Activated CD4-positive, alpha-beta T cell treated with anti-CD3 and anti-CD28 coated beads for 24 hours (primary cell): ENCODE results near the gene GLTPD2.
A peak's percentile ranks its signal among the peaks of the same experiment; 100 is the strongest.

Source experiments
- DNase-seq, 2 donors: peaks; one replicate each; pipeline ENCODE4 v3.0.0-alpha.2; 2020; ENCODE audit warnings: low read depth in 2 of 2

Gene GLTPD2

DNA sequence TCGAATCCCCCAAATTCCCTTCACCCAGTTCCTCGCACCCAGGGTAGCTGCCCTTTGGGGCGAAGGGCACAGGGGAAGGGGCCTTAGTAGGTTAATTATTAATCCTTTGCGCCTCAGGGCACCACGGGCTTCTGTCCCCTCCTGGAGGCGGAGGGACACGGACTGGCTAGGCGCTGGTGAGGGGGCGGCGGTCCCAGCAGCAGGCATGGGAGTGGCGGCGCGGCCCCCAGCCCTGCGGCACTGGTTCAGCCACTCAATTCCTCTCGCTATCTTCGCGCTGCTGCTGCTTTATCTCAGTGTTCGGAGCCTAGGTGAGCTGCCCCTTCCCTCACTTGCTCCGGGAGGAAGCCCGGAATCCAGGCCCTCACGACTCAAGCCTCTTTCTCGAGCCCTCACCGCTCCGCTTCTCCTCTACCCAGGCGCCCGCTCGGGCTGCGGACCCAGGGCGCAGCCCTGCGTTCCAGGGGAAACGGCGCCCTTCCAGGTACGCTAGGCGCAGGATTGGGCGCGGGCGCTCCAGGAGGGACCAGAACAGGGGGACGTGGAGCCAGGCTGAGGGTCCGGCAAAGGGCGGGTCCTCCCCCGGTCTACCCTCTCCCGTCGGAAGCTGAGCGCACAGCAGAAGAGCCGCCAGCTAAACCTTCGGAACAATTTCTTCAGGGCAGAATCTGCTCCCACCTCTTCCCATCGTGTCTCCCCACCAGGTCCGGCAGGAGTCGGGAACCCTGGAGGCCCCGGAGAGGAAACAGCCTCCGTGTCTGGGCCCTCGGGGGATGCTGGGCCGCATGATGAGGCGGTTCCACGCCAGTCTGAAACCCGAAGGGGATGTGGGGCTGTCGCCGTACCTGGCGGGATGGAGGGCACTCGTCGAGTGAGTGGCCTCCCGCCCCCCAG, at the start of gene GLTPD2:
TSS of gene GLTPD2 (plus strand) at position 158 of the 894 bp plus-strand sequence. CDS start at position 206, 48 bp downstream.
- DNase-seq = no peak

GRCh38 chr17:4739122-4740024, 49.4 kb upstream of the GLTPD2 start, which contains the start of the genes CXCL16 and ZMYND15:
Gene CXCL16 (minus strand): TSS chr17:4739928. CDS start chr17:4739339, 589 bp downstream.
Gene ZMYND15 (plus strand): TSS chr17:4739833. CDS start chr17:4740549, 716 bp downstream.
- peak in 1 of 2 donors; percentile 43 for DNase-seq

GRCh38 chr17:4740025-4740351, 48.8 kb upstream of the GLTPD2 start:
- DNase-seq = no peak

DNA sequence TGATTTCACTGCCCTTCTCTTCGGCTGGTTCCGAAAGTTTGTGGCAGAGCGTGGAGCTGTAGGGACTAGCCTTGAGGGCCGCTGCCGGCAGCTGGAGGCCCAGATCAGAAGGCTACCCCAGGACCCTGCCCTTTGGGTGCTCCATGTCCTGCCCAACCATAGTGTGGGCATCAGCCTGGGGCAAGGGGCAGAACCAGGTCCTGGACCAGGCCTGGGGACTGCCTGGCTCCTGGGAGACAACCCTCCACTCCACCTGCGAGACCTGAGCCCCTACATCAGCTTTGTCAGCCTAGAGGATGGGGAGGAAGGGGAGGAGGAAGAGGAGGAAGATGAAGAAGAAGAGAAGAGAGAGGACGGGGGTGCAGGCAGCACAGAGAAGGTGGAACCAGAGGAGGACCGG, 48.2 kb upstream of the GLTPD2 start:
- DNase-seq = no peak

DNA sequence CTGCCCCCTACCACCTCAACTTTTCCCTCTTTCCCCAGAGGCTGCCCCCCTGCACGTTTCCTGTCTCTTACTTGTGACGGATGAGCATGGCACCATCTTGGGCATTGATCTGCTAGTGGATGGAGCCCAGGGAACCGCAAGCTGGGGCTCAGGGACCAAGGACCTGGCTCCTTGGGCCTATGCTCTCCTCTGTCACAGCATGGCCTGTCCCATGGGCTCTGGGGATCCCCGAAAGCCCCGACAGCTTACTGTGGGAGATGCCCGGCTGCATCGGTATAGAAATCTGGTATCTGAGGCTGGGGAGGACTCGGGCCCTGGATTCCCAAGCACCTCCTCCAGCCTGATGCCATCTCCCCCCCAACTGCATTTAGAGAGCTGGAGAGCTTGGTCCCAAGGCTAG, 47.2 kb upstream of the GLTPD2 start:
- no peak for DNase-seq

GRCh38 chr17:4742133-4742532, 46.6 kb upstream of the GLTPD2 start:
- DNase-seq = no peak

- no peak for DNase-seq
These were observed 46.1 kb upstream of the GLTPD2 start for GRCh38 chr17:4742629-4743028.

- DNase-seq = no peak
These were observed 45.5 kb upstream of the GLTPD2 start for GRCh38 chr17:4743216-4743615.

- DNase-seq = no peak
These were observed 44.9 kb upstream of the GLTPD2 start for GRCh38 chr17:4743898-4744297.

- no peak for DNase-seq
These were observed 43.5 kb upstream of the GLTPD2 start for GRCh38 chr17:4744999-4745969.

- no peak for DNase-seq
These were observed 40.9 kb upstream of the GLTPD2 start for GRCh38 chr17:4747847-4748246.

DNA sequence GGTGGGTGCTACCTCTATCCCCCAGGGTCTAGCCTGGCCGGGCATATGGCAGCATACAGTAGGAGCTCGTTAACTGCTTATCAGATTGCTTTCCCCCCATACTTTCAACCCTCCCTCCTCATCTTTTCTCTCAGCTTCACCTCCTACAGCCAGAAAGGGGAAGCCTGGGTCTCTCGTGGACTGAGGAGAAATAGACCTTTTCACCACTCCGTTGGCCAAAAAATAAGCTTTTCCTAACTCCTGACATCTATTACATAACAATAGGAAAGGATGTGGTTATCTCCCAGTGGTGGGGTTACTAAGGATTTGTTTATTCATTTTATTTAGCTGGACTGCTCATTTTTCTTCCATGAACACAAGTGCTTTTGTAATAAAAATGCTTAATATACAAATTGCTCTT, 40.1 kb upstream of the GLTPD2 start:
- no peak for DNase-seq

GRCh38 chr17:4750606-4751005, 38.2 kb upstream of the GLTPD2 start:
- no peak for DNase-seq

DNA sequence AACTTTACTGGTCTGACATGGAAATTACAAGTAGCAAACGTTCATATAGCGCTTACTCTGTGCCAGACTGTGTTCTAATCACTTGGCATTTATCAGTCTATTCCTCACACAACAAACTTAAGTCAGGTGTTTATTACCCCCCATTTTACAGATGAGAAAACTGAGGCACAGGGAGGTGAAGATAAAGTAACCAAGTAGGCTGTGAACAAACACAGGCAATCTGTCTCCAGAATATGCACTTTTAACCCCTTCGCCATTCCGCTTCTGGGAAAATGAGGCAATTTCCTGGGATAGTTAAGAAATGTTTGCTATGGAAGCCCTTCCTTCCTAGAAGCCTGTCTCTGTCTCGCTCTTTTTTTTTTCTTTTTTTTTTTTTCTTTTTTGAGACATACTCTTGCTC, 36.8 kb upstream of the GLTPD2 start:
- DNase-seq = no peak

DNA sequence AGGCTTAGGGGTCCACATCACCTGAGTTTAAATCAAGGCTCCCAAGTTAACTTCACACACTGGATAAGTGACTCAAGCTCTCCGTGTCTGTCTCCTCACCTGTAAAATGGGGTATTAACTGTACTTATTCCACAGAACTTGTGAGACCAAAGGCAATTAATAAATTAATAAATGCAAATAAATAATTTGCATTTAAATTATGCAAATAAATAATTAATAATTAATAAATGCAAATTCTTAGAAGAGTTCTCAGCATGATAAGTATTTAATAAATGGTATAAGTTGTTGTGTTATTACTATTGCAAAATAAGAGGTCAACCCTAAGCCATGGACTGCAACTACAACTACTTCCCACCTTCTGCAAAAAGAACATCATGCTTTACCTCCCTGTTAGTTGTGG, 35.4 kb upstream of the GLTPD2 start:
- DNase-seq = no peak

DNA sequence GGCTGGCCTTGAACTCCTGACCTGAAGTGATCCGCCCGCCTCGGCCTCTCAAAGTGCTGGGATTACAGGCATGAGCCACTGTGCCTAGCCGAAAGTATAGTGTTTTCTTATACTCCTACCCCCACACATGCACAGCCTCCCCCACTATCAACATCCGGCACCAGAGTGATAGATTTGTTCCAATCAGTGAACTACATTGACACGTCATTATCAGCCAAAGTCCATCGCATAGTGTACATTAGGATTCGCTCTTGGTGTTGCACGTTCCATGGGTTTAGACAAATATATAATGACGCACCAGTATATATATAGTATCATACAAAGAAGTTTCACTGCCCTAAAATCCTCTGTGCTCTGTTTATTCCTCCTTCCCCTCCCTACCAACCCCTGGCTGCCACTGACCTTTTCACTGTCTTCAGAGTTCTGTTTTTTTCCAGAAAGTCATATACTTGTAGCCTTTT, 29.0 kb upstream of the GLTPD2 start:
- no peak for DNase-seq

DNA sequence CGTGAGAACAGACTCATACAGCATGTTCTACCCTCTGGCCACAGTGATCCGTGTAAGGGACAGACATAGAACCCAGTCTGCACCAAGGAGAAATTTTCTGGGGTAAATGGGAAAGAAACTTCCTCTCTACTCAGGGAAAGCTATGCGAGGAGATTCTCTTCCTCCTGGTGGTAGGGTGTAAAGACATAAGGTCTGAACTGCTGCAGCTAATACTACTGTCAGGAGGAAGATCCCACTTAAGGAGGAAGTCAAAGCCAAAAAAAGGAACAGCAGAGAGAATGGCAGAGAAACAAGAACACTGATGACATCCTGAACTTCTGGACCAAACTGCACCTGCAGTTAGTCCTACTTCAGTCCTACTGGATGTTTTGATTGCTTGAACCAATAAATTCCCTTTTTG, 24.2 kb upstream of the GLTPD2 start:
- no peak for DNase-seq

GRCh38 chr17:4766201-4766600, 22.6 kb upstream of the GLTPD2 start:
- DNase-seq = no peak

- no peak for DNase-seq
These were observed 22.0 kb upstream of the GLTPD2 start for GRCh38 chr17:4766723-4767122.

DNA sequence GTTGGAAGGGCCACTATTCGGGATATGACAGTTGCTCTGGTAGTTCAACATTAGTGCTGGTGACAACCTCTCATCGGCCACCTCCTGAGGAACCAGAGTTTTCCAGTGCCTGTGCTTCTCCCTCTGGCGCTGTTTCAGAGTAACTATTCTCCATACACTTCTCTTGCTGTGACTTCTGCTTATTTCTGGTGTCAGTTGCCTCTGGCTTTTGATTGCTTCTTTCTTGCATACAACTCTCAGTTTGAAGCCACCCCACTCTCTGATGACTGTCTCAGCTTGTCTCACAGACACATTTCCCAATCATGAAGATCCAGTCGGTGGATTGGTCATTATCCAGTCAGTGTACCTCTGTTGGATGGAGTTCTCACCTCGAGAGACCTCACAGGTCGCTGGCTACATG, 20.5 kb upstream of the GLTPD2 start:
- no peak for DNase-seq

DNA sequence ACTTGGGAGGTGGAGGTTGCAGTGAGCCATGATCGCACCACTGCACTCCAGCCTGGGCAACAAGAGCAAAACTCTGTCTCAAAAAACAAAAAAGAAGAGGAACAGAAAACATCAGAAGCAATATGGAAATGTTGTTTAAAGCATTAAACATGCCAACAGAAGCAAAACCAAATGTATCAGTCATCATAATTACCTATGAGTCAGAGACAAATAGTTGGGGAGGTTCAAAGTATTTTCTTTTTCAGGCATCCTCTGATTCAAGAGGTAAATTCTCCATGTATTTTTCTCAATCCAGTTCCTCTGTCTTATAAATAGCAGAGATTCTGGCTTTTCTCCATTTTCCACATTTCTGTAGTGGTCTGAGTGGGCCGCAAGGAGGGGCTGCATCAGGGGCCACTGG, 19.1 kb upstream of the GLTPD2 start:
- no peak for DNase-seq
